HCT116 (cell line): ENCODE results near the gene P4HB. TPM values are rescaled to one million over a fixed set of nuclear protein-coding genes. Genes with fewer than 3 reads are reported as not detected.

Source experiments
- ATAC-seq: fragments of 200-7000 bp; cut with Tn5 transposase; 2 replicates; pipeline ENCODE4 v1.9.1; 2020; ENCODE audit warnings: mild to moderate bottlenecking, moderate library complexity
- BruUV-seq: library from RNA; stranded (reverse); fragments of 400-500 nt; replicated peaks from 2 replicates; lab custom pipeline; 2021; lab: Mats Ljungman, UMichigan
- CTCF ChIA-PET: fragments of 300-600 bp; sonication (Branson Sonifier 250); formaldehyde crosslinking; loops from one replicate; lab custom pipeline; 2021; ENCODE audit warnings: antibody characterized with exemption; lab: Charles Lee
- POLR2A ChIA-PET: fragments of 300-600, 350-600 bp; sonication (Branson Sonifier 250); formaldehyde crosslinking; loops from one replicate; lab custom pipeline; 2021; ENCODE audit warnings: antibody characterized with exemption; lab: Charles Lee
- RAD21 ChIA-PET, 2 experiments: fragments of 300-600 bp; sonication (Branson Sonifier 250); formaldehyde crosslinking; loops; one replicate each; lab custom pipeline; 2023; ENCODE audit warnings: low total read pairs in 2 of 2; ENCODE audit not compliant: uncharacterized antibody in 2 of 2, unreplicated experiment in 2 of 2, low non-redundant PET in 1 of 2; lab: Charles Lee
- DNase-seq: peaks from one replicate; pipeline ENCODE4 v3.0.0-alpha.2; 2010; ENCODE audit warnings: low read depth, low spot score
- H2AFZ ChIP-seq: fragments of 200-600 bp; shearing (Covaris generic), sonication (generic); 2 replicates; pipeline ENCODE4 v1.6.1; 2017; ENCODE audit warnings: low read depth, mixed run types, mixed read lengths, antibody characterized with exemption, low read length; ENCODE audit not compliant: poor library complexity, severe bottlenecking
- H3K27ac ChIP-seq: 2 replicates; pipeline ENCODE4 v1.5.1; 2012; ENCODE audit warnings: low read depth, low read length
- H3K27me3 ChIP-seq: fragments of 200-600 bp; sonication (generic); 2 replicates; pipeline ENCODE4 v1.6.1; 2016; ENCODE audit warnings: mixed run types, low read length, mixed read lengths; ENCODE audit not compliant: insufficient read depth
- H3K36me3 ChIP-seq, 2 experiments: fragments of 200-500 bp in 1 of 2; fragments of 200-600 bp in 1 of 2; sonication (Bioruptor generic) in 1 of 2; sonication (generic) in 1 of 2; 2 replicates each; pipeline versions ENCODE4 v1.5.1 to v1.6.1; 2014 to 2016; ENCODE audit warnings: low read length in 2 of 2, inconsistent platforms in 1 of 2, mixed read lengths in 1 of 2, mixed run types in 1 of 2; ENCODE audit not compliant: insufficient read depth in 2 of 2, control insufficient read depth in 1 of 2
- H3K4me1 ChIP-seq, 2 experiments: fragments of 200-600 bp in 1 of 2; sonication (generic) in 1 of 2; 2 replicates each; pipeline versions ENCODE4 v1.5.1 to v1.6.1; 2012 to 2017; ENCODE audit warnings: low read length in 2 of 2, inconsistent platforms in 1 of 2, mild to moderate bottlenecking in 1 of 2, mixed read lengths in 1 of 2, mixed run types in 1 of 2, moderate library complexity in 1 of 2; ENCODE audit not compliant: insufficient read depth in 2 of 2, control insufficient read depth in 1 of 2
- H3K4me2 ChIP-seq: fragments of 200-600 bp; sonication (generic); 2 replicates; pipeline ENCODE4 v1.6.1; 2017; ENCODE audit warnings: mixed run types, low read length, mixed read lengths
- H3K4me3 ChIP-seq, 2 experiments: fragments of 200-600 bp in 1 of 2; sonication (generic) in 1 of 2; replicated peaks in 1 of 2; 2 replicates each; pipeline ENCODE4 v1.5.1; 2011 to 2016; ENCODE audit warnings: low read length in 2 of 2, control low read depth in 1 of 2, low read depth in 1 of 2, mild to moderate bottlenecking in 1 of 2, mixed read lengths in 1 of 2, mixed run types in 1 of 2
- H3K79me2 ChIP-seq: fragments of 200-600 bp; sonication (generic); 2 replicates; pipeline ENCODE4 v1.6.1; 2017; ENCODE audit warnings: mild to moderate bottlenecking, mixed run types, low read length, moderate library complexity, mixed read lengths; ENCODE audit not compliant: insufficient read depth
- H3K9ac ChIP-seq: fragments of 200-600 bp; sonication (generic); 2 replicates; pipeline ENCODE4 v1.6.1; 2016; ENCODE audit warnings: low read length, mixed read lengths
- H3K9me2 ChIP-seq: fragments of 200-600 bp; sonication (generic), shearing (Covaris generic); 2 replicates; pipeline ENCODE4 v1.6.1; 2017; ENCODE audit warnings: mixed run types, mild to moderate bottlenecking, moderate library complexity; ENCODE audit not compliant: insufficient read depth
- H3K9me3 ChIP-seq, 2 experiments: fragments of 200-500 bp in 1 of 2; fragments of 200-600 bp in 1 of 2; sonication (Bioruptor generic) in 1 of 2; sonication (generic) in 1 of 2; 2 replicates each; pipeline ENCODE4 v1.6.1; 2014 to 2017; ENCODE audit warnings: low read length in 2 of 2, mixed read lengths in 2 of 2, inconsistent platforms in 1 of 2, low read depth in 1 of 2, mild to moderate bottlenecking in 1 of 2, mixed run types in 1 of 2, moderate library complexity in 1 of 2; ENCODE audit not compliant: control insufficient read depth in 1 of 2, insufficient read depth in 1 of 2
- H4K20me1 ChIP-seq: fragments of 200-600 bp; sonication (generic), shearing (Covaris generic); 2 replicates; pipeline ENCODE4 v1.6.1; 2017; ENCODE audit warnings: mixed run types, mild to moderate bottlenecking, moderate library complexity; ENCODE audit not compliant: insufficient read depth
- CBX3 ChIP-seq: IDR thresholded peaks from 2 replicates; pipeline ENCODE4 v1.6.1; 2012; ENCODE audit warnings: low read depth
- ELF1 ChIP-seq: IDR thresholded peaks from 2 replicates; pipeline ENCODE4 v1.6.1; 2012; ENCODE audit warnings: low read depth, borderline replicate concordance
- JUND ChIP-seq: IDR thresholded peaks from 2 replicates; pipeline ENCODE4 v1.6.1; 2012
- POLR2A ChIP-seq: IDR thresholded peaks from 2 replicates; pipeline ENCODE4 v1.7.0; 2011; ENCODE audit warnings: borderline replicate concordance; ENCODE audit not compliant: insufficient read depth, insufficient read length; ENCODE audit errors: extremely low read depth
- TCF7L2 ChIP-seq: IDR thresholded peaks from 2 replicates; pipeline ENCODE4 v1.7.0; 2011; ENCODE audit warnings: borderline replicate concordance, inconsistent platforms; ENCODE audit not compliant: insufficient read depth, insufficient read length; ENCODE audit errors: extremely low read depth
- YY1 ChIP-seq: IDR thresholded peaks from 2 replicates; pipeline ENCODE4 v1.6.1; 2011; ENCODE audit warnings: low read length, low read depth, moderate library complexity, mild to moderate bottlenecking; ENCODE audit not compliant: insufficient replicate concordance; ENCODE audit errors: extremely low read depth
- intact Hi-C: fragments of 100-400 bp; cut with micrococcal nuclease; formaldehyde crosslinking; loops from 2 replicates; pipeline ENCODE4 v1.10.0; 2022
- total RNA-seq: library from RNA; stranded (reverse); gene quantifications from one replicate; pipeline ENCODE4 v1.2.1, GENCODE V29; 2021; ENCODE audit not compliant: unreplicated experiment
- TF ChIP-seq, protein P1 (sequence below): IDR thresholded peaks from 2 replicates; pipeline ENCODE4 v1.6.1; 2011; ENCODE audit warnings: mild to moderate bottlenecking, low read length, moderate library complexity; ENCODE audit not compliant: insufficient replicate concordance; ENCODE audit errors: extremely low read depth
- TF ChIP-seq, protein P2 (sequence below): IDR thresholded peaks from 2 replicates; pipeline ENCODE4 v1.6.1; 2012
- TF ChIP-seq, protein P3 (sequence below): IDR thresholded peaks from 2 replicates; pipeline ENCODE4 v1.6.1; 2012; ENCODE audit warnings: low read depth
- TF ChIP-seq, protein P4 (sequence below): IDR thresholded peaks from 2 replicates; pipeline ENCODE4 v1.6.1; 2012

P4HB gene
- total RNA-seq, 1 experiment from 2014 or later: 1,043 TPM

DNA sequence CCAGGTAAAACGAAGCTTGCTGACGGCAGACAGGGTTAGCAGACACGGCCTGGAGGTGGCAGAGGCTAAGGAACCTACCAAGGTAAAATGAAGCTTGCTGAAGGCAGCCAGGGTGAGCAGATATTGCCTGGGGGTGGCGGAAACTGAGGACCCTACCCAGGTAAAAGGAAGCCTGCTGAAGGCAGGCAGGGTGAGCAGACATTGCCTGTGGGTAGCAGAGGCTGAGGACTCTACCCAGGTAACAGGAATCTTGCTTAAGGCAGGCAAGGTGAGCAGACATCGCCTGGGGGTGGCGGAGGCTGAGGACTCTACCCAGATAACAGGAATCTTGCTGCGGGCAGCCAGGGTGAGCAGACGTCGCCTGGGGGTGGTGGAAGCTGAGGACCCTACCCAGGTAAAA, 59.0 kb downstream of the P4HB start:
- DNase-seq (no peak), ATAC-seq (no peak)
- no peaks in the 10 kb centered on the region for H3K79me2 ChIP-seq
- no peak overlapping the region for H3K27ac ChIP-seq
- H3K4me3 ChIP-seq: no peak overlapping the region
- H3K36me3 ChIP-seq: no peaks in the 10 kb centered on the region
- intact Hi-C loops: no loop called here
- H3K9ac ChIP-seq: no peak overlapping the region
- H4K20me1 ChIP-seq: no peaks in the 10 kb centered on the region
- H3K27me3 ChIP-seq: no peaks in the 10 kb centered on the region; the same call in 1 of the 2 replicates
- H3K4me1 ChIP-seq: peaks cover 0 to 6% of the 10 kb centered on the region in 2 experiments; a peak in 2 of 4 replicates
- no peak overlapping the region for H3K4me2 ChIP-seq
- BruUV-seq: no TSS peak
- no peaks in the 10 kb centered on the region for H3K9me2 ChIP-seq
- ChIA-PET RAD21 (no interaction called here), CTCF (no interaction called here), POLR2A (no interaction called here)
- H3K9me3 ChIP-seq: no peaks in the 10 kb centered on the region
- TF ChIP-seq YY1: no peak
- TF ChIP-seq ELF1: no peak
- no peak for TF ChIP-seq JUND
- TF ChIP-seq, protein P1, sequence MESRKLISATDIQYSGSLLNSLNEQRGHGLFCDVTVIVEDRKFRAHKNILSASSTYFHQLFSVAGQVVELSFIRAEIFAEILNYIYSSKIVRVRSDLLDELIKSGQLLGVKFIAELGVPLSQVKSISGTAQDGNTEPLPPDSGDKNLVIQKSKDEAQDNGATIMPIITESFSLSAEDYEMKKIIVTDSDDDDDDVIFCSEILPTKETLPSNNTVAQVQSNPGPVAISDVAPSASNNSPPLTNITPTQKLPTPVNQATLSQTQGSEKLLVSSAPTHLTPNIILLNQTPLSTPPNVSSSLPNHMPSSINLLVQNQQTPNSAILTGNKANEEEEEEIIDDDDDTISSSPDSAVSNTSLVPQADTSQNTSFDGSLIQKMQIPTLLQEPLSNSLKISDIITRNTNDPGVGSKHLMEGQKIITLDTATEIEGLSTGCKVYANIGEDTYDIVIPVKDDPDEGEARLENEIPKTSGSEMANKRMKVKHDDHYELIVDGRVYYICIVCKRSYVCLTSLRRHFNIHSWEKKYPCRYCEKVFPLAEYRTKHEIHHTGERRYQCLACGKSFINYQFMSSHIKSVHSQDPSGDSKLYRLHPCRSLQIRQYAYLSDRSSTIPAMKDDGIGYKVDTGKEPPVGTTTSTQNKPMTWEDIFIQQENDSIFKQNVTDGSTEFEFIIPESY: no peak
- TF ChIP-seq CBX3: no peak
- TF ChIP-seq, protein P2, sequence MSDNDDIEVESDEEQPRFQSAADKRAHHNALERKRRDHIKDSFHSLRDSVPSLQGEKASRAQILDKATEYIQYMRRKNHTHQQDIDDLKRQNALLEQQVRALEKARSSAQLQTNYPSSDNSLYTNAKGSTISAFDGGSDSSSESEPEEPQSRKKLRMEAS: no peak
- H2AFZ ChIP-seq: no peak overlapping the region

DNA sequence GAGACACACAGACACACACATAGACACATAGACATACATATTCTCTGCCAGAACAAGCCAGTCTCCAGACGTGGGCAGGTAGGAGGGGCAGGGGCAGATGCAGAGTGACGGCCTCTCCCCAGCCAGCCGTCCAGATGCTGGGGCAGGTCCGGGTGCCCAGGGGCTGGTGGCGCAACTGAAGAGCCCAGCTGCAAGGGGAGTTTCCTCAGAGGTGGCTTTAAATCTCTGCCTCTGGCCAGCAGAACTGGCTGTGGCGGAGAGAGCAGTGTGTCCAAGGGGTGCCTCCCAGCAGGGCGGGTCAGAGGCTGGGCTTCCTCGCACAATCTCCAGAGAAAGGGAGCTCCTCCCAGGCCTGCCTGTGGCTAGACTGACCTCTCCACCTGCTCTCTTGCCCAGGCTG, 65.8 kb downstream of the P4HB start:
- BruUV-seq: no TSS peak
- no peaks in the 10 kb centered on the region for H3K36me3 ChIP-seq
- no peak overlapping the region for H3K9ac ChIP-seq
- H3K4me2 ChIP-seq: peak overlapping the region; percentile 38
- H3K27me3 ChIP-seq: no peaks in the 10 kb centered on the region
- no peaks in the 10 kb centered on the region for H3K9me2 ChIP-seq
- RAD21 ChIA-PET: interaction anchor here in 1 of 2 experiments (0.8 kb wide), 1 partner anchor 27 kb away, joined by 3 read pairs; no protein-coding TSS in a partner anchor
- POLR2A ChIA-PET: no interaction called here
- peak overlapping the region; percentile 49 for H2AFZ ChIP-seq
- CTCF ChIA-PET: interaction anchor here (1.0 to 1.3 kb wide), 2 partner anchors 27 to 31 kb away, joined by 3 to 4 read pairs; no protein-coding TSS in a partner anchor
- intact Hi-C loops: no loop called here
- H3K4me1 ChIP-seq: peaks cover 5 to 18% of the 10 kb centered on the region in 2 experiments; a peak in 3 of 4 replicates
- DNase-seq: no peak
- H3K27ac ChIP-seq: no peak overlapping the region
- H3K4me3 ChIP-seq: no peak overlapping the region
- TF ChIP-seq, protein P3, sequence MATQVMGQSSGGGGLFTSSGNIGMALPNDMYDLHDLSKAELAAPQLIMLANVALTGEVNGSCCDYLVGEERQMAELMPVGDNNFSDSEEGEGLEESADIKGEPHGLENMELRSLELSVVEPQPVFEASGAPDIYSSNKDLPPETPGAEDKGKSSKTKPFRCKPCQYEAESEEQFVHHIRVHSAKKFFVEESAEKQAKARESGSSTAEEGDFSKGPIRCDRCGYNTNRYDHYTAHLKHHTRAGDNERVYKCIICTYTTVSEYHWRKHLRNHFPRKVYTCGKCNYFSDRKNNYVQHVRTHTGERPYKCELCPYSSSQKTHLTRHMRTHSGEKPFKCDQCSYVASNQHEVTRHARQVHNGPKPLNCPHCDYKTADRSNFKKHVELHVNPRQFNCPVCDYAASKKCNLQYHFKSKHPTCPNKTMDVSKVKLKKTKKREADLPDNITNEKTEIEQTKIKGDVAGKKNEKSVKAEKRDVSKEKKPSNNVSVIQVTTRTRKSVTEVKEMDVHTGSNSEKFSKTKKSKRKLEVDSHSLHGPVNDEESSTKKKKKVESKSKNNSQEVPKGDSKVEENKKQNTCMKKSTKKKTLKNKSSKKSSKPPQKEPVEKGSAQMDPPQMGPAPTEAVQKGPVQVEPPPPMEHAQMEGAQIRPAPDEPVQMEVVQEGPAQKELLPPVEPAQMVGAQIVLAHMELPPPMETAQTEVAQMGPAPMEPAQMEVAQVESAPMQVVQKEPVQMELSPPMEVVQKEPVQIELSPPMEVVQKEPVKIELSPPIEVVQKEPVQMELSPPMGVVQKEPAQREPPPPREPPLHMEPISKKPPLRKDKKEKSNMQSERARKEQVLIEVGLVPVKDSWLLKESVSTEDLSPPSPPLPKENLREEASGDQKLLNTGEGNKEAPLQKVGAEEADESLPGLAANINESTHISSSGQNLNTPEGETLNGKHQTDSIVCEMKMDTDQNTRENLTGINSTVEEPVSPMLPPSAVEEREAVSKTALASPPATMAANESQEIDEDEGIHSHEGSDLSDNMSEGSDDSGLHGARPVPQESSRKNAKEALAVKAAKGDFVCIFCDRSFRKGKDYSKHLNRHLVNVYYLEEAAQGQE: no peak
- no peak for TF ChIP-seq TCF7L2
- no peak for TF ChIP-seq POLR2A
- TF ChIP-seq, protein P4, sequence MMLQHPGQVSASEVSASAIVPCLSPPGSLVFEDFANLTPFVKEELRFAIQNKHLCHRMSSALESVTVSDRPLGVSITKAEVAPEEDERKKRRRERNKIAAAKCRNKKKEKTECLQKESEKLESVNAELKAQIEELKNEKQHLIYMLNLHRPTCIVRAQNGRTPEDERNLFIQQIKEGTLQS: no peak
- H3K79me2 ChIP-seq: no peaks in the 10 kb centered on the region
- H3K9me3 ChIP-seq: peaks cover 0 to 9% of the 10 kb centered on the region in 2 experiments; a peak in 1 of 4 replicates
- H4K20me1 ChIP-seq: no peaks in the 10 kb centered on the region
- ATAC-seq: peak; percentile 99
